Activated CD8-positive, alpha-beta T cell treated with anti-CD3 and anti-CD28 coated beads for 36 hours (primary cell): Measurements from ENCODE around the gene OTOGL. TPM values are rescaled to one million over a fixed set of nuclear protein-coding genes. Genes with fewer than 3 reads are reported as not detected.

Experiments
- ATAC-seq: fragments of 200-7000 bp; cut with Tn5 transposase; one replicate; pipeline ENCODE4 v1.10.0; 2021; ENCODE audit warnings: mild to moderate bottlenecking, moderate library complexity
- CTCF ChIA-PET: fragments of 350-600 bp; sonication (Branson Sonifier 250); formaldehyde crosslinking; loops from one replicate; lab custom pipeline; 2021; ENCODE audit warnings: antibody characterized with exemption; lab: Charles Lee
- POLR2A ChIA-PET: fragments of 350-600 bp; sonication (Branson Sonifier 250); formaldehyde crosslinking; loops from one replicate; lab custom pipeline; 2021; ENCODE audit warnings: antibody characterized with exemption; lab: Charles Lee
- DNase-seq: peaks from one replicate; pipeline ENCODE4 v3.0.0-alpha.2; 2020
- H3K27ac Mint-ChIP-seq: one replicate; pipeline ENCODE4 v1.8.0; 2021; ENCODE audit warnings: mild to moderate bottlenecking, mixed read lengths
- H3K27me3 Mint-ChIP-seq: one replicate; pipeline ENCODE4 v1.8.0; 2021; ENCODE audit warnings: mixed read lengths
- H3K36me3 Mint-ChIP-seq: one replicate; pipeline ENCODE4 v1.8.0; 2021; ENCODE audit warnings: low read depth, mixed read lengths
- H3K4me1 Mint-ChIP-seq: one replicate; pipeline ENCODE4 v1.8.0; 2021; ENCODE audit warnings: low read depth, mixed read lengths
- H3K4me3 Mint-ChIP-seq: one replicate; pipeline ENCODE4 v1.8.0; 2021; ENCODE audit warnings: mild to moderate bottlenecking, moderate library complexity, mixed read lengths
- H3K9me3 Mint-ChIP-seq: one replicate; pipeline ENCODE4 v1.8.0; 2021; ENCODE audit warnings: mixed read lengths
- CTCF ChIP-seq: fragments of 200-600 bp; IDR thresholded peaks from one replicate; pipeline ENCODE4 v1.8.0; 2022; ENCODE audit warnings: antibody characterized with exemption, mild to moderate bottlenecking
- intact Hi-C: fragments of 100-400 bp; cut with micrococcal nuclease; formaldehyde crosslinking; loops from one replicate; pipeline ENCODE4 v1.10.0; 2022
- total RNA-seq, 2 experiments: library from RNA; stranded (reverse); gene quantifications; one replicate each; pipeline ENCODE4 v1.2.3, GENCODE V29; 2021

OTOGL gene
- total RNA-seq, 2 experiments from 2014 or later, result not detected

GRCh38 chr12:80352474-80352873, 253.1 kb downstream of the OTOGL start:
- POLR2A ChIA-PET, result no interaction called here
- no peaks in the 10 kb centered on the region for H3K27me3 Mint-ChIP-seq
- TF ChIP-seq CTCF, result no peak
- no peaks in the 10 kb centered on the region for H3K36me3 Mint-ChIP-seq
- H3K4me1 Mint-ChIP-seq, result no peaks in the 10 kb centered on the region
- intact Hi-C loops, result no loop called here
- ATAC-seq, result no peak
- H3K4me3 Mint-ChIP-seq, result no peak overlapping the region
- CTCF ChIA-PET, result no interaction called here
- no peak overlapping the region for H3K27ac Mint-ChIP-seq
- DNase-seq, result no peak
- peaks cover 4% of the 10 kb centered on the region for H3K9me3 Mint-ChIP-seq

GRCh38 chr12:80353254-80353653, 253.9 kb downstream of the OTOGL start:
- H3K27me3 Mint-ChIP-seq, result no peaks in the 10 kb centered on the region
- no peak for TF ChIP-seq CTCF
- ATAC-seq (no peak), DNase-seq (no peak)
- ChIA-PET CTCF (no interaction called here), POLR2A (no interaction called here)
- H3K36me3 Mint-ChIP-seq, result no peaks in the 10 kb centered on the region
- H3K4me3 Mint-ChIP-seq, result no peak overlapping the region
- H3K27ac Mint-ChIP-seq, result no peak overlapping the region
- no peaks in the 10 kb centered on the region for H3K9me3 Mint-ChIP-seq
- intact Hi-C loops, result no loop called here
- H3K4me1 Mint-ChIP-seq, result no peaks in the 10 kb centered on the region

- no peak for ATAC-seq
- no peaks in the 10 kb centered on the region for H3K36me3 Mint-ChIP-seq
- H3K9me3 Mint-ChIP-seq, result no peaks in the 10 kb centered on the region
- no peak overlapping the region for H3K4me3 Mint-ChIP-seq
- intact Hi-C loops, result no loop called here
- no peak overlapping the region for H3K27ac Mint-ChIP-seq
- no peak for DNase-seq
- no peaks in the 10 kb centered on the region for H3K27me3 Mint-ChIP-seq
- ChIA-PET POLR2A (no interaction called here), CTCF (no interaction called here)
- no peaks in the 10 kb centered on the region for H3K4me1 Mint-ChIP-seq
- TF ChIP-seq CTCF, result no peak
Observed at GRCh38 chr12:80356097-80356496, 256.8 kb downstream of the OTOGL start.

- Mint-ChIP-seq H3K36me3 (no peaks in the 10 kb centered on the region), H3K9me3 (peaks cover 5% of the 10 kb centered on the region)
- no peak for ATAC-seq
Observed at GRCh38 chr12:80359703-80360102, 260.4 kb downstream of the OTOGL start.

GRCh38 chr12:80364056-80364455, 264.7 kb downstream of the OTOGL start:
- no peaks in the 10 kb centered on the region for H3K36me3 Mint-ChIP-seq
- TF ChIP-seq CTCF, result no peak
- no peaks in the 10 kb centered on the region for H3K4me1 Mint-ChIP-seq
- ChIA-PET POLR2A (no interaction called here), CTCF (no interaction called here)
- no peak overlapping the region for H3K27ac Mint-ChIP-seq
- ATAC-seq (no peak), DNase-seq (no peak)
- peaks cover 5% of the 10 kb centered on the region for H3K9me3 Mint-ChIP-seq
- H3K27me3 Mint-ChIP-seq, result no peaks in the 10 kb centered on the region
- H3K4me3 Mint-ChIP-seq, result no peak overlapping the region
- intact Hi-C loops, result no loop called here

More at GRCh38 chr12:80359703-80360102, 260.4 kb downstream of the OTOGL start:
- intact Hi-C loops, result no loop called here
- no peak for TF ChIP-seq CTCF
- Mint-ChIP-seq H3K27ac (no peak overlapping the region), H3K4me3 (no peak overlapping the region), H3K27me3 (no peaks in the 10 kb centered on the region), H3K4me1 (no peaks in the 10 kb centered on the region)
- ChIA-PET POLR2A (no interaction called here), CTCF (no interaction called here)
- no peak for DNase-seq
